ENCODE results near the gene SPATS2L.

The SPATS2L gene

GRCh38 chr2:200274116-200275075 is 32.1 kb upstream of the SPATS2L start:
- H3K4me3 ChIP-seq (ENCODE audit: low read depth, low read length): no peak overlapping the region
- DNase-seq (ENCODE audit: low read depth, low spot score): no peak
- no peak for TF ChIP-seq CTCF (IDR thresholded peaks at IDR 0.05; ENCODE audit: insufficient read depth, low read length, missing control alignments)
- POLR2A ChIA-PET: no interaction called here
- CTCF ChIA-PET: no interaction called here

- ChIA-PET POLR2A (no interaction called here), CTCF (no interaction called here)
- TF ChIP-seq CTCF (IDR thresholded peaks at IDR 0.05; ENCODE audit: insufficient read depth, low read length, missing control alignments): no peak
- no peak for DNase-seq (ENCODE audit: low read depth, low spot score)
- H3K4me3 ChIP-seq (ENCODE audit: low read depth, low read length): no peak overlapping the region
Observed at GRCh38 chr2:200275295-200276013, 31.0 kb upstream of the SPATS2L start.

GRCh38 chr2:200276472-200276871 is 30.0 kb upstream of the SPATS2L start:
- H3K4me3 ChIP-seq (ENCODE audit: low read depth, low read length): no peak overlapping the region
- ChIA-PET POLR2A (no interaction called here), CTCF (no interaction called here)
- DNase-seq (ENCODE audit: low read depth, low spot score): no peak
- TF ChIP-seq CTCF (IDR thresholded peaks at IDR 0.05; ENCODE audit: insufficient read depth, low read length, missing control alignments): no peak

- no peak overlapping the region for H3K4me3 ChIP-seq (ENCODE audit: low read depth, low read length)
- CTCF ChIA-PET: interaction anchor here (1.0 kb wide), 1 partner anchor 305 kb away, joined by 3 read pairs; no protein-coding TSS in a partner anchor
- TF ChIP-seq CTCF (IDR thresholded peaks at IDR 0.05; ENCODE audit: insufficient read depth, low read length, missing control alignments): no peak
- POLR2A ChIA-PET: interaction anchor here (0.6 kb wide), 1 partner anchor 200 kb away, joined by 4 read pairs; no protein-coding TSS in a partner anchor
- no peak for DNase-seq (ENCODE audit: low read depth, low spot score)
Observed at GRCh38 chr2:200278694-200279316, 27.7 kb upstream of the SPATS2L start.

- TF ChIP-seq CTCF (IDR thresholded peaks at IDR 0.05; ENCODE audit: insufficient read depth, low read length, missing control alignments): no peak
- no peak for DNase-seq (ENCODE audit: low read depth, low spot score)
- ChIA-PET CTCF (no interaction called here), POLR2A (no interaction called here)
- no peak overlapping the region for H3K4me3 ChIP-seq (ENCODE audit: low read depth, low read length)
Observed at GRCh38 chr2:200279857-200280256, 26.6 kb upstream of the SPATS2L start.

- ChIA-PET CTCF (no interaction called here), POLR2A (no interaction called here)
- no peak for TF ChIP-seq CTCF (IDR thresholded peaks at IDR 0.05; ENCODE audit: insufficient read depth, low read length, missing control alignments)
- no peak for DNase-seq (ENCODE audit: low read depth, low spot score)
- H3K4me3 ChIP-seq (ENCODE audit: low read depth, low read length): no peak overlapping the region
Observed at GRCh38 chr2:200286578-200286977, 19.9 kb upstream of the SPATS2L start.
